Activated CD4-positive, alpha-beta T cell treated with anti-CD3 and anti-CD28 coated beads, Interleukin-2, amount 50 U/mL, for 16 hours (primary cell): Measurements from ENCODE around the gene TMEM18.
A peak's percentile ranks its signal among the peaks of the same experiment; 100 is the strongest.
"Not testable (repeated sequence)": the region's sequence is repeated elsewhere in the genome, so short reads cannot be mapped to it uniquely, and the experiment has no call there.

Experiments
- DNase-seq: peaks from one replicate; pipeline ENCODE4 v3.0.0-alpha.2; 2020

The TMEM18 gene

GRCh38 chr2:677056-677958 lies at the start of gene TMEM18:
Gene TMEM18, minus strand, starts transcription at chr2:677406. Its CDS starts 61 bp downstream, at chr2:677345.
- peak; percentile 95 for DNase-seq

- no peak for DNase-seq
Observed at GRCh38 chr2:726169-726568, 49.0 kb upstream of the TMEM18 start.

GRCh38 chr2:725468-725867 lies 48.3 kb upstream of the TMEM18 start:
- DNase-seq, result no peak

- no peak for DNase-seq
Observed at GRCh38 chr2:723761-724160, 46.6 kb upstream of the TMEM18 start.

- no peak for DNase-seq
Observed at GRCh38 chr2:720842-721241, 43.6 kb upstream of the TMEM18 start.

GRCh38 chr2:719734-720133 lies 42.5 kb upstream of the TMEM18 start:
- DNase-seq, result no peak

GRCh38 chr2:719191-719590 lies 42.0 kb upstream of the TMEM18 start:
- no peak for DNase-seq

- DNase-seq, result no peak
Observed at GRCh38 chr2:717661-718060, 40.5 kb upstream of the TMEM18 start.

GRCh38 chr2:715854-716560 lies 38.8 kb upstream of the TMEM18 start:
- no peak for DNase-seq

GRCh38 chr2:715038-715437 lies 37.8 kb upstream of the TMEM18 start:
- DNase-seq, result no peak

- DNase-seq, result peak; percentile 50
Observed at GRCh38 chr2:714005-714741, 37.0 kb upstream of the TMEM18 start.

GRCh38 chr2:710867-711665 lies 33.9 kb upstream of the TMEM18 start:
- no peak for DNase-seq

GRCh38 chr2:709138-709765 lies 32.0 kb upstream of the TMEM18 start:
- no peak for DNase-seq

- no peak for DNase-seq
Observed at GRCh38 chr2:708667-709066, 31.5 kb upstream of the TMEM18 start.

GRCh38 chr2:705971-706511 lies 28.8 kb upstream of the TMEM18 start:
- peak; percentile 80 for DNase-seq

GRCh38 chr2:702765-703164 lies 25.6 kb upstream of the TMEM18 start:
- not testable (repeated sequence) for DNase-seq

- no peak for DNase-seq
Observed at GRCh38 chr2:696999-697627, 19.9 kb upstream of the TMEM18 start.

GRCh38 chr2:696463-696862 lies 19.3 kb upstream of the TMEM18 start:
- no peak for DNase-seq

- DNase-seq, result no peak
Observed at GRCh38 chr2:694906-695510, 17.8 kb upstream of the TMEM18 start.

GRCh38 chr2:694174-694573 lies 17.0 kb upstream of the TMEM18 start:
- no peak for DNase-seq

GRCh38 chr2:693606-694005 lies 16.4 kb upstream of the TMEM18 start:
- no peak for DNase-seq
